Esophagus muscularis mucosa (tissue), 4 donors: ENCODE measurements around the gene PTPN14. TPM values are rescaled to one million over a fixed set of nuclear protein-coding genes. Genes with fewer than 3 reads are reported as not detected.
"Not testable (repeated sequence)": the region's sequence is repeated elsewhere in the genome, so short reads cannot be mapped to it uniquely, and the experiment has no call there.

Experiments used
- DNase-seq: peaks from one replicate; pipeline ENCODE4 v3.0.0-alpha.2; 2017; ENCODE audit errors: extremely low spot score
- H3K27ac ChIP-seq, 4 donors: fragments of 200-600 bp; sonication (generic); replicated peaks in 1 of 4; 1 replicate in 3 of 4; 2 replicates in 1 of 4; pipeline ENCODE4 v1.5.1; 2016 to 2019; ENCODE audit warnings: mild to moderate bottlenecking in 1 of 4
- H3K27me3 ChIP-seq, 4 donors: fragments of 200-600 bp; sonication (generic); one replicate each; pipeline versions ENCODE4 v1.5.1 to v1.6.0; 2016 to 2019
- H3K36me3 ChIP-seq, 4 donors: fragments of 200-600 bp; sonication (generic); one replicate each; pipeline ENCODE4 v1.5.1; 2016 to 2019
- H3K4me1 ChIP-seq, 4 donors: fragments of 200-600 bp; sonication (generic); one replicate each; pipeline ENCODE4 v1.5.1; 2016 to 2019
- H3K4me3 ChIP-seq, 4 donors: fragments of 200-600 bp; sonication (generic); 1 replicate in 2 of 4; 2 replicates in 2 of 4; pipeline ENCODE4 v1.5.1; 2016 to 2019; ENCODE audit warnings: mild to moderate bottlenecking in 4 of 4, moderate library complexity in 1 of 4
- H3K9me3 ChIP-seq, 4 donors: fragments of 200-600 bp; sonication (generic); 1 replicate in 3 of 4; 2 replicates in 1 of 4; pipeline ENCODE4 v1.5.1; 2016 to 2019
- EP300 ChIP-seq: sonication (generic); formaldehyde crosslinking; IDR thresholded peaks from one replicate; pipeline ENCODE4 v1.6.1; 2017; ENCODE audit warnings: antibody characterized with exemption
- POLR2A ChIP-seq: fragments of 450-650 bp; IDR thresholded peaks from one replicate; pipeline ENCODE4 v1.6.1; 2017; ENCODE audit warnings: antibody characterized with exemption, moderate library complexity, mild to moderate bottlenecking, low read depth
- POLR2AphosphoS5 ChIP-seq, 2 donors: sonication (generic); formaldehyde crosslinking; IDR thresholded peaks; one replicate each; pipeline ENCODE4 v1.6.1; 2017; ENCODE audit warnings: antibody characterized with exemption in 2 of 2
- WGBS: methylation state at CpG from one replicate; pipeline ENCODE4 v1.1.5; 2018; 5-methylcytosine and 5-hydroxymethylcytosine counted together
- intact Hi-C: fragments of 100-400 bp; cut with DNase I; formaldehyde crosslinking; loops from one replicate; pipeline ENCODE4 v1.15.1; 2023
- total RNA-seq, 4 donors: library from RNA; depleted of rRNA; stranded (reverse); fragments of >200 nt; gene quantifications; one replicate each; pipeline versions ENCODE4 v1.1.0 to v1.2.1, GENCODE V29; 2016
- TF ChIP-seq, protein P1 (sequence below), 3 experiments: fragments of 200-600 bp in 2 of 3; fragments of 450-650 bp in 1 of 3; sonication (generic) in 2 of 3; IDR thresholded peaks; one replicate each; pipeline ENCODE4 v1.5.1; 2017 to 2019; ENCODE audit warnings: antibody characterized with exemption in 3 of 3, mild to moderate bottlenecking in 2 of 3, moderate library complexity in 1 of 3

The PTPN14 gene
- total RNA-seq, 4 donors from 2014 or later, result 48.5 to 108 (median 69.1) TPM

DNA sequence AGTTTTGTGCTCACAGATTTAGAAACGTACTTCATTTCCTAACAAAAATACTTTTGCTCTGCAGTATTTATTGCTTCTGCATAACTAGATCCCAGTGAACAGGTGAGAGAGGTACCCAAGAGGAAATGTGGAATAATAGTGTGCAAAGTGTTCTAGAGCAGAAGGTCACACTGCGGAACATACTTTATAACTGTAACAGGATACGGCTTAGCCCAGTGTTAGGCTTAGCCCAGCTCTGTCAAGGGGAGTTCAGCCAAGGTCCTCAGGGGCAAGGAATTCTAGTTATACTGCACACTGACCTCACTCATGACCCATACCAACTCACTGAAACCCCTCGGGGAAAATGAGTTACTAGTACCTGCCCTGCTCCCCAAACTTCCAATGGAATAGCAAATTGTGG is 55.3 kb downstream of the PTPN14 start:
- intact Hi-C loops, result no loop called here
- Histone ChIP-seq H3K36me3 (no peaks in the 10 kb centered on the region), H3K27me3 (no peaks in the 10 kb centered on the region), H3K27ac (no peak overlapping the region), H3K4me1 (peaks cover 37 to 93% (median 78%) of the 10 kb centered on the region in 4 donors), H3K9me3 (no peaks in the 10 kb centered on the region), H3K4me3 (no peak overlapping the region)
- 71% methylated on average over 4 of the region's 4 CpGs for WGBS
- no peak for DNase-seq
- TF ChIP-seq POLR2AphosphoS5 (IDR thresholded peaks at IDR 0.05), result no peak
- TF ChIP-seq, protein P1, sequence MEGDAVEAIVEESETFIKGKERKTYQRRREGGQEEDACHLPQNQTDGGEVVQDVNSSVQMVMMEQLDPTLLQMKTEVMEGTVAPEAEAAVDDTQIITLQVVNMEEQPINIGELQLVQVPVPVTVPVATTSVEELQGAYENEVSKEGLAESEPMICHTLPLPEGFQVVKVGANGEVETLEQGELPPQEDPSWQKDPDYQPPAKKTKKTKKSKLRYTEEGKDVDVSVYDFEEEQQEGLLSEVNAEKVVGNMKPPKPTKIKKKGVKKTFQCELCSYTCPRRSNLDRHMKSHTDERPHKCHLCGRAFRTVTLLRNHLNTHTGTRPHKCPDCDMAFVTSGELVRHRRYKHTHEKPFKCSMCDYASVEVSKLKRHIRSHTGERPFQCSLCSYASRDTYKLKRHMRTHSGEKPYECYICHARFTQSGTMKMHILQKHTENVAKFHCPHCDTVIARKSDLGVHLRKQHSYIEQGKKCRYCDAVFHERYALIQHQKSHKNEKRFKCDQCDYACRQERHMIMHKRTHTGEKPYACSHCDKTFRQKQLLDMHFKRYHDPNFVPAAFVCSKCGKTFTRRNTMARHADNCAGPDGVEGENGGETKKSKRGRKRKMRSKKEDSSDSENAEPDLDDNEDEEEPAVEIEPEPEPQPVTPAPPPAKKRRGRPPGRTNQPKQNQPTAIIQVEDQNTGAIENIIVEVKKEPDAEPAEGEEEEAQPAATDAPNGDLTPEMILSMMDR (IDR thresholded peaks at IDR 0.05), result no peak

DNA sequence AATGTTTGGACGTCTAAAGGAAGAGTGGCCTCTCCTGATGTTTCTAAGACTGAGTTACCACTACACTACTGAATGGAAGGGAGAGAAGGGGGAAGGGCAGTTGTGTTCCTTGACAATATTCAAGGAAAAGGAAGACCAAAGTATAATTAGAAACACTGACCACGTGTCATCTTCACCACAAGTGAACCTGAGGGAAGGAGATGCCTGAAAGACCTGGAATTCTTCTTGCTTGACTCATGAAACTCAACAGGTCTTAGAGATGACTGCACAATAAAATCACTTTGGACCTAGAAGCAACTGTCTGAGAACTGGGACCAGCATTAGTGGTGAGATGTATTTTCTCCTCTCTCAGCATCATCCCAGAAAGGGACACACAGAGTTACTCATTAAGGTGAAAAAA is 56.7 kb downstream of the PTPN14 start:
- H3K4me3 ChIP-seq, result no peak overlapping the region
- no peaks in the 10 kb centered on the region for H3K9me3 ChIP-seq
- 51% methylated on average over 2 of the region's 2 CpGs for WGBS
- H3K27me3 ChIP-seq, result no peaks in the 10 kb centered on the region
- TF ChIP-seq, protein P1 (IDR thresholded peaks at IDR 0.05), result no peak
- TF ChIP-seq POLR2AphosphoS5 (IDR thresholded peaks at IDR 0.05), result peak in 1 of 2 donors; percentile 21
- peak overlapping the region in 1 of 4 donors; percentile 21 for H3K27ac ChIP-seq
- H3K36me3 ChIP-seq, result no peaks in the 10 kb centered on the region
- intact Hi-C loops, result loop anchor here (5.0 kb wide), 1 partner anchor 58 kb away; the partner anchor contains the start of gene PTPN14
- no peak for DNase-seq
- peaks cover 30 to 81% (median 66%) of the 10 kb centered on the region in 4 donors for H3K4me1 ChIP-seq

DNA sequence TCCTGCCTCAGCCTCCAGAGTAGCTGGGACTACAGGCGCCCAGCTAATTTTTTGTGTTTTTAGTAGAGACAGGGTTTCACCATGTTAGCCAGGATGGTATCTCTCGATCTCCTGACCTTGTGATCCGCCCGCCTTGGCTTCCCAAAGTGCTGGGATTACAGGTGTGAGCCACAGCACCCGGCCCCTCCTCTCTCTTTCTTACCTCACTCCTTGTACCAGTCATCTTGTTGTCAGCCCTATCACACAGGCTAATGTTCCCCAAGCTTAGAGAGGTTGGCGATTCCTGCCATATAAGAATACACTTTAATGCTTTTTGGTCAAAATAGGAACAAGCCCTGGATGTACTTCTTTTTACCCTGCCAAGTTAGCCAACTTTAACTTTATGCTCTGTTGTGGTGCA is 57.2 kb downstream of the PTPN14 start:
- not testable (repeated sequence) for DNase-seq, H3K4me3 ChIP-seq, H3K27me3 ChIP-seq, H3K9me3 ChIP-seq, H3K36me3 ChIP-seq
- 83% methylated on average over 6 of the region's 6 CpGs for WGBS
- Histone ChIP-seq H3K4me1 (peaks cover 27 to 76% (median 61%) of the 10 kb centered on the region in 4 donors), H3K27ac (peak overlapping the region in 1 of 4 donors; percentile 21)
- intact Hi-C loops, result loop anchor here (5.0 kb wide), 1 partner anchor 58 kb away; the partner anchor contains the start of gene PTPN14

DNA sequence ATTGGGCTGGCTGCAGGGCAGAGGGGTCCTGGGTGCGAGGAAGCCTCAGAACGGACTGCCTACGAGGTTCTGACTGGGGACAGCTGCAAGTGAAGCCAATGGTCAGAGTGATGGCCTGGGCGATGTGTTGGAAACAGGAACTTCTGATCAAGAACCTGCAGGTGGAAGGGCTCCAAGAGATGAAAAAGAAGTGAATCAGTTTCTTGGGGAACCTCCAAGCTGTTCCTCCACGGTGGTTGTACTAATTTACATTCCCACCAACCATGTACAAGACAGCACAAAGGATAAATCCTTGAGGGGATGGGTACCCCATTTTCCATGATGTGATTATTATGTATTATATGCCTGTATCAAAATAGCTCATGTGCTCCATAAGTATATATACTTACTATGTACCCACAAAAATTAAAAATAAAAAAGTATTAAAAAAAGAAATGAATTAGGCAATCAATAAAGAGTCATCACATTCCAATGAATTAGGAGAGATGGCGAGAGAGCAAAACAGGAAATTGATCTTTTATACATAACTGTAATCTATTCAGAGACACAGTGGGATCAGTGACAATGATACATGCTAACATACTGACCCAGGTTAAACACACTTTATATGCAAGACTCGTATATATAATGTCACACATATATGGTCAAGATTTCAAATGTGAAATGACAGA is 58.1 kb downstream of the PTPN14 start:
- no peaks in the 10 kb centered on the region for H3K9me3 ChIP-seq
- H3K27ac ChIP-seq, result peak overlapping the region; percentile 56 to 78 (median 75)
- no peak for TF ChIP-seq POLR2A
- no peak for TF ChIP-seq EP300
- TF ChIP-seq POLR2AphosphoS5 (IDR thresholded peaks at IDR 0.05), result no peak
- TF ChIP-seq, protein P1 (IDR thresholded peaks at IDR 0.05), result no peak
- H3K4me3 ChIP-seq, result peak overlapping the region in 3 of 4 donors; percentile 5 to 18 (median 14)
- peaks cover 26 to 74% (median 59%) of the 10 kb centered on the region in 4 donors for H3K4me1 ChIP-seq
- H3K36me3 ChIP-seq, result no peaks in the 10 kb centered on the region
- no peaks in the 10 kb centered on the region for H3K27me3 ChIP-seq
- 50% methylated on average over 7 of the region's 7 CpGs for WGBS
- no peak for DNase-seq
- intact Hi-C loops, result loop anchor here (5.0 kb wide), 1 partner anchor 59 kb away; the partner anchor contains the start of gene PTPN14

DNA sequence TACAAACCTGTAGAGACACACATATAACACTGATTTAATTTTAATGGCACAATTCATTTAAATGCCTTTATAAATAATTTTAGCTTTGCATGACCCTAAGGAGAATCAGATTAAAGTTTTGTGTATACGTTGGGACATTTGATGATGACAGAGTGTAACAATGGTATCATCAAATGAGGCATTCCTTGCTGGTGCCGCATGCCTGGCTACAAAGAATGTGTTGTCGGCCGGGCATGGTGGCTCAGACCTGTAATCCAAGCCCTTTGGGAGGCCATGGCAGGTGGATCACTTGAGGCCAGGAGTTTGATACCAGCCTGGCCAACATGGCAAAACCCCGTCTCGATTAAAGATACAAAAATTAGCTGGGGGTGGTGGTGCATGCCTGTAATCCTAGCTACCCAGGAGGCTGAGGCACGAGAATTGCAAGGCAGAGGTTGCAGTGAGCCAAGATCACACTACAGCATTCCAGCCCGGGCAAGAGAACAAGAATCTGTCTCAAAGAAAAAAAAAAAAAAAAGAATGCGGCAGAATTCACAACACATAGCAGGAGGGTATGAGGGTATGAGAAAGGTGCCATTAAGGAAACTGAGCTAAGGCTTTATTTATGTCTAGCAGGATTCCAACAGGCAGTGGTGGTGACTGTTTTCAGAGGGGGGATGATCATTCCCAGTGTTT is 58.9 kb downstream of the PTPN14 start:
- no peak for DNase-seq
- H3K9me3 ChIP-seq, result no peaks in the 10 kb centered on the region
- H3K36me3 ChIP-seq, result no peaks in the 10 kb centered on the region
- intact Hi-C loops, result loop anchor here (5.0 kb wide), 1 partner anchor 60 kb away; the partner anchor contains the start of gene PTPN14
- WGBS, result 77% methylated on average over 9 of the region's 9 CpGs
- H3K4me3 ChIP-seq, result peak overlapping the region in 3 of 4 donors; percentile 5 to 18 (median 14)
- H3K4me1 ChIP-seq, result peaks cover 20 to 68% (median 55%) of the 10 kb centered on the region in 4 donors
- peak overlapping the region; percentile 56 to 78 (median 75) for H3K27ac ChIP-seq
- TF ChIP-seq POLR2A (no peak), POLR2AphosphoS5 (IDR thresholded peaks at IDR 0.05) (peak in 1 of 2 donors; percentile 46)
- H3K27me3 ChIP-seq, result no peaks in the 10 kb centered on the region
